ENCODE results near the gene CELSR1.

The CELSR1 gene

GRCh38 chr22:46551996-46552395 lies 14.6 kb upstream of the CELSR1 start:
- DNase-seq (ENCODE audit: low read depth in 1 of 2, low spot score in 1 of 2) = no peak

- no peak for DNase-seq (ENCODE audit: low read depth in 1 of 2, low spot score in 1 of 2)
These were observed 13.9 kb upstream of the CELSR1 start for GRCh38 chr22:46551321-46551720.

DNA sequence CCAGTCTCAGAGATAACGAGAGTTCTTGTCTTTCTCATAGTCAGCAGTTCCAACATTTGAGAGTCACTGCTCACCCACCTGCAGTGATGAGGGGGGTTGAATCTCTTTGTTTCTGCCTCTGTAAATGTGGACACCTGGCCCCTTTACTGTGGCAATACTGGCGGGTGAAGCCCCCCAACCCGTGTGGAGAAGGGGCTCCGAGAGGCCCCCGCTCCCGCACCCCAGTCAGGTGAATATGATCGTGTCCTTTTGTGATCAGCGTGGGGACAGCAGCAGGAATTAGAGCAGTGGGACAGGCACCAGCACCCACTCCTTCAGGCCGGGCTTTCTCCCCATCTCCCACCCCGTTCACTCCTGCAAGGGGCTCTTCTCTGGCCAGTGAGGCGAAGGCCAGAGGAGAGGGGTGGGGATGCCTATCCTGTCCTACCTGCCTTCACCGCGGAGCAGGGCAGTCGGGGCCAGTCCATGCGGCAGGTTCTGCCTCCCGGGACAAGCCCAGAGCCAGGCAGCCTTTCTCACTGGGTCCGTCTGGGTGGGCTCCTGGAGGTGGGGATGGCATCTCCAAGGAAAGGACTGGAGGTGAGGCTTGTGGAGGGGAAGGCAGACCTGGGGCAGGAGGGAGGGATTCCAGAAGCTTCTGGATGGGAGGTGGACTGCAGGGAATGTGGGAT lies 12.7 kb upstream of the CELSR1 start:
- DNase-seq (ENCODE audit: low read depth in 1 of 2, low spot score in 1 of 2) = no peak

GRCh38 chr22:46549563-46549840 lies 12.1 kb upstream of the CELSR1 start:
- no peak for DNase-seq (ENCODE audit: low read depth in 1 of 2, low spot score in 1 of 2)

DNA sequence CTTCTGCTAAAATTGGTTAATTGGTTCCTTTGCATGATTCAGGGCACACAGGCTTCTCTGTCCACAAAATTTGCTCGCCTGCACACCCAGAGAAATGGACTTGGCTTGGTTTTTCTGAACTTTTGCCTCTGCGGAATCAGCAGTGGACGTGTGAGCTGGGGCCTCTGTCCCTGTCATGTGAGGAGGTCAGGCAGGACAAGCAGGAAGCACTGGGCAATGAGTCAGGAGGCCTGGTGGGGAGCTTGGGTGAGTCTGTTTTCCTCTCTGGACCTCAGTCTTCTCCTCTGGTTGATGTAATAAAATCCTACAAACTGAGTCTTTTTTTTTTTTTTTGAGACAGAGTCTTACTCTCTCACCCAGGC lies 10.4 kb upstream of the CELSR1 start:
- no peak for DNase-seq (ENCODE audit: low read depth in 1 of 2, low spot score in 1 of 2)

DNA sequence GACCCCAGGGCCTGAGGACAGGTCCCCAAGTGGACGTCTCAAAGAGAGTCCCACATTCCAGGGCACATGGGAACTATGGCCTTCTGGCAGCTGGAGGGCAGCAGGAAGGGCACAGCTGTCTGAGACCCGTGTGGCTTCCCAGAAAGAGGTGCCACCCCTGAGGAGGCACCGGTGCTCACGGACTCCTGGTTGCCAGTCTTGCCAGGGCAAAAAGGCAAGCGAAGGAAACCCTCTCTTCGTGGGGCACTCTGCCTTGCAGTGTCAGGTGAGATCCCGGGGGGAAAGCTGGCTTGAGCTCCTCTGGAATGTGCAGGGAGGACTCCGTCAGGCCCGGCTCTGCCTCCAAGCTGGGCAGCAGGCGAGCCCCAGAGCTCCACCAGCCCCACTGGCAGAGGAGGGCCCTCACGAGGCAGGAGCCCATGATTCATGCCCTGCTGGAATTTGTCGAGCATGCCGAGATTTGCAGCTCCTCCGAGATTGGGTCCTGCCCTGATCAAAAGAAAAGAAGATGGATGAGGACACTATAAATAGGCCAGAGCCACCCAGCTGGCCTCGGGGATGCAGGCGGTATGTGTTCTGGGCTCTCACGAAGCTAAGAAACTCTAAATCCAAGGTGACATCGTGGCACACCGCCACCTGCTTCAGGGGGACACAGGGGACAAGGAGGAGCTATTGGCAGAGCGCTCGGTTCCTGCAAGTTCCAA lies 9.9 kb upstream of the CELSR1 start:
- no peak for DNase-seq (ENCODE audit: low read depth in 1 of 2, low spot score in 1 of 2)

DNA sequence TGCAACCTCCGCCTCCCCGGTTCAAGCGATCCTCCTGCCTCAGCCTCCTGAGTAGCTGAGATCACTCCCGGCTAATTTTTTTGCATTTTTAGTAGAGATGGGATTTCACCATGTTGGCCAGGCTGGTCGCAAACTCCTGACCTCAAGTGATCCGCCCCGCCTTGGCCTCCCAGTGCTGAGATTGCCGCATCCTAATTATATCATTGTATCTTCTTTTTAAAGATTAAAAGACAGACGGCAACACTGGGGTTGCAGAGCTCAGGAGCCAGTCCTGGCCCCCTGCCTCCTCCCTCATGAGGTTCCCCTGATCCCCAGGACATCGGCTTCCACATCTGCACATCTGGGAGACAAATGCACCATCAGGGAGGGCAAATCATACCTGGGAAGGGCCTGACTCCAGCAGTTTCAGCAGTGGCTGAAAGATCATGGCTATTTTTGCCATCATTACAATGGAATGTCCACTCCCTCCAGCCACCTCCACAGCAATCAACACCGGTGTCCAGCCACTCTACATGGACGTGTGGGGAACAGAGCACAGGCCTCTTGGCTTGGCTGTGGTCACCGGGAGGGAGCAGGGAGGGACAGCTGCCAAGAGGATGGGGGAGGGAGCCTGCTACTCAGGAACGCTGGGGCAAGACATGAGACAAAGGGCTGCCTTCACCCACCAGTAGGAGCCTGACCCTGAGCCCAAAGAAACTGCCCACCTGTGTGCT lies 9.2 kb upstream of the CELSR1 start:
- no peak for DNase-seq (ENCODE audit: low read depth in 1 of 2, low spot score in 1 of 2)

DNA sequence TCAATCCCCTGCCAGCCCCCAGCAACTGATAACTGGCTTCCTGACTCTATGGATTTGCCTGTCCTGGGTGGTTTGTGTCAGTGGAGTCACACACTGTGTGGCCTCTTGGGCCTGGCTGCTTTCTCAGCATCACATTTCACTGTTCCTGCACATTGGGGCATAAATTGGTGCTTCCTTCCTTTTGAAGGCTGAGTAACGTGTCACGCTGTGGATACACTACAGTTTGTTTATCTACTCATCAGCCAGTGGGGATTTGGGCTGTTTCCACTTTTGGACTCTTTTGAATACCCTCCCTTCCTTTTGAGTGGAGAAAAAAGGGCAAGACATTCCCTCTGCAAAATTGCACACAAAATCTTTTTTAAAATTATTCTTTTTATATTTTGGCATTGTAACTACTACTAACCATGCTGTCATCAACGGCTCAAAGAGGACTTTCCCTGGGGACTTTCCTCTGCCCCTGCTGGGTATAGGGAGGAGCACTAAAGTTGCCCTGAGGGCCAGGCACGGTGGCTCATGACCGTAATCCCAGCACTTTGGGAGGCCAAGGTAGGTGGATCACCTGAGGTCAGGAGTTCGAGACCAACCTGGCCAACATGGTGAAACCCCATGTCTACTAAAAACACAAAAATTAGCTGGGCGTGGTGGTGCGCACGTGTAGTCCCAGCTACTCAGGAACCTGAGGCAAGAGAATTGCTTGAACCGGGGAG lies 7.8 kb upstream of the CELSR1 start:
- no peak for DNase-seq (ENCODE audit: low read depth in 1 of 2, low spot score in 1 of 2)

- peak; percentile 47 to 62 for DNase-seq (ENCODE audit: low read depth in 1 of 2, low spot score in 1 of 2)
These were observed 4.9 kb upstream of the CELSR1 start for GRCh38 chr22:46542011-46542985.

DNA sequence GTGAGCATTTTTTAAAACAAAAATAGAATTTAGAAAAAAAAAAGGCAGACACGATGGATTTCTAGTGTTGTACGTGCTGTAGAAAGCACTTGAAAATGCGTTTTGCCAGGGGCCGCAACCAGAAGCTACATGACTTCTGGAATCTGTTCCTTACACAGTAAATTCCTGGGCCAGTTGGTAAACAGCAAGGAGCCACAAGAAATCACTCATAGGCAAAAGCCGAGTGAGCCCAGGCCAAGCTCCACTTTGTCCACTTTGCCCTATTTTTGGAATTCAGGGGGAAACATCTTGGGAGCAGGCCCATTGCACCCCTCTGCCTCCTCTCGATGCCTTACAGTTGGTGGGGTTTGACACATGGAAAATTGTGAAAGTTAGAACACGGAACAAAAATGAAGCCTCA lies 4.1 kb upstream of the CELSR1 start:
- DNase-seq (ENCODE audit: low read depth in 1 of 2, low spot score in 1 of 2) = no peak

DNA sequence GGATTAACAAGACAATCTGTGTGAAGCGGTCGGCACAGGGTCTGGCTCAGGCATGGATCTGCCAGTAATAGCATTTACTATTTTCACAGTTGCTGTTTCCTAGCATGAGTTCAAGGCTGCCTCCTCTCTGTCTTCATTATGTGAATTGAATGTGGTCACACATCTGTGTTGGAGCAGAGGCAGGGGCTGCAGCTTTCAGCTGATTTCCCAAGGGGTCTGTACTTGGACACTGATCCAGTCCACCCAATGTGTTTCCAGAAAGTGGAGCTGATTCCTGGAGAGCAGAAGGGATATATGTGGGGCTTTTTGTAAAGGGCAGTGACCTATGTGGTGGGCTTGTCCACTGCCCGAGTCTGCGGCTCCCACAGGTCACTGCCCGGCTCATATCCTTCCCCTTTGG lies 3.5 kb upstream of the CELSR1 start:
- no peak for DNase-seq (ENCODE audit: low read depth in 1 of 2, low spot score in 1 of 2)

- DNase-seq (ENCODE audit: low read depth in 1 of 2, low spot score in 1 of 2) = no peak
These were observed 1.7 kb upstream of the CELSR1 start for GRCh38 chr22:46539169-46539568.

GRCh38 chr22:46538814-46539160 lies 1.4 kb upstream of the CELSR1 start:
- DNase-seq (ENCODE audit: low read depth in 1 of 2, low spot score in 1 of 2) = no peak

GRCh38 chr22:46537946-46538813 lies 760 bp upstream of the CELSR1 start:
- DNase-seq (ENCODE audit: low read depth in 1 of 2, low spot score in 1 of 2) = no peak

DNA sequence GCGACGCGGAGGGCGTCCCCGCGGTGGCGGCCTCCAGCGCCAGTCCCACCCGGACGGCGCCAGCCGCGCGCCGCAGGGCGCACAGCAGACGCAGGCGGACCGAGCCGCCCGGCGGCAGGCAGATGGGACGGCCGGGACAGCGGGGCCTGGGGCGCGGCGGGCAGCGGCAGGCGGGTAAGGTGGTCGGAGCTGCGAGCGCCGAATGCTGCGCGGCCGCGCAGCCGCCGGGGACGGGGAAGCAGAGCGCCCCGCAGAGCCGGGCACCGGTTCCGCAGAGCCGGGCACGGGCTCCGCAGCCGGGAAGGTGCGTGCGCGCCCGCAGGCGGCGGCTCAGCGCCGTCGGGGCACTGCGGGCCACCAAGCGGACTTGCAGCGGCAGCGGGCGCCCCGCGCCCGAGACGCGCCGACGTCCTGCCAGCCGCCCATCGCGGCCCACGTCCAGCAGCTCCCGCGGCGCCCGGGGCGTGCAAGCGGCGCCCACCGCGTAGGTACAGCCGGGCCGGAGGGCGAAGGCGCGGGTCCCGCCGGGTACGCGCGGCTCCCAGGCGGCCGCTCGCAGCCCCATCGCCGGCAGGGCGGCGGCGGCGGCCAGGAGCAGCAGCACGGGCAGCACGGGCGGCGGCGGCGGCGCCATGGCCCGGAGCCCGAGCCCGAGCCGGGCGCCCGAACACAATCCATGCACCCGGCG lies 739 bp downstream of the CELSR1 start:
- no peak for DNase-seq (ENCODE audit: low read depth in 1 of 2, low spot score in 1 of 2)

DNA sequence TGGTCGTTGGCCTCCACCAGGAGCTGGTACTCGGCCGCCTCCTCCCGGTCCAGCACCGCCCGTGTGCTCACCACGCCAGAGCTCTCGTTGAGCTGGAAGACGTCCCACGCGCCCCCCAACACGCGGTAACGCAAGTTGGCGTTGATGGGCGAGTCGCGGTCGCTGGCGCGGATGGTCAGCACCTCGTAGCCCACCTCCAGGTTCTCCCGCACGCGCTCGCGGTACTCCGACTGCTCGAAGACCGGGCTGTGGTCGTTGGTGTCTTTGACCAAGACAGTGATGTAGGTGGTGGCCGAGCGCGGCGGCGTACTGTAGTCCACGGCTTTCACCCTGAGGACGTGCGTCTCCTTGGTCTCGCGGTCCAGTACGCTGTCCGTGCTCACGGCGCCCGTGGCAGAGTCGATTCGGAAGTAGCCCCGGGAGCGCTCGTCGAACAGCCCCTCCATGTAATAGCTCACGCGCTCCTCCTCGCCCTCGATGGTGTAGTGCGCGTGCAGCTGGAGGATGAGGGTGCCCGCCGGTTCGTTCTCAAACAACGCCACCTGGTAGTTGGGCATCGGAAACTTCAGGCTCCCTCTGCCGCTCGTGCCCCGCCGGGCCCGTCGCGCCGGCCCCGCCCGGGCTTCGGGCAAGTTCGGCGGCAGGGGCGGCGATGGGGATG lies 1.4 kb downstream of the CELSR1 start:
- DNase-seq (ENCODE audit: low read depth in 1 of 2, low spot score in 1 of 2) = no peak

DNA sequence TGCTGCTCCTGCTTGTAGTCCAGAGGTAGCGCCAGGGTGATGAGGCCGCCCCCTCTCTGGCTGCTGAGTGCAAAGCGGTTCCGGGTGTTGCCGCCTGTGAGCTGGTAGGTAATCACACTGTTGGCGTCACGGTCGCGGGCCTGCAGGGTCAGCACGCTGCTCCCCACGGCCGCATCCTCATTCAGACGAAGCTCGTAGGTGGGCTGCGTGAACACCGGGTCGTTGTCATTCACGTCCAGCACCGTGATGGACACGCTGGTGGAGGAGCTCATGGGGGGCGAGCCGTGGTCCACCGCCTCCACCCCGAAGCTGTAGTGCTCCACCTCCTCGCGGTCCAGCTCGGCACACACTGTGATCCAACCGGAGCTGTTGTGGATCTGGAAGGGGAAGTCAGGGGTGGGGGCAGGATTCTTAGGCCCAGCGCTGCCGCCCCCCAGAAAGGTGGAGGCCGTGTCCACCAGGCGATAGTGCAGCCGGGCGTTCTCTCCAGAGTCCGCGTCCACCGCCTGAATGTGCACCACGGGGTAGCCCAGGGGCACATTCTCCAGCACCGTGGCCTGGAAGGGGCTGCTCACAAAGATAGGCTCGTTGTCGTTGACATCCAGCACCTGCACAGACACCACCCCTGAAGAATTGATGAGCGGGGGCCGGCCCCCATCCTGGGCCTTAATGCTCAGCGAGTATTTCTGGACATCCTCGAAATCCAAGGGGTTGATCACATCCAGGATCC lies 2.4 kb downstream of the CELSR1 start:
- DNase-seq (ENCODE audit: low read depth in 1 of 2, low spot score in 1 of 2) = no peak

GRCh38 chr22:46534177-46534776 lies 3.1 kb downstream of the CELSR1 start:
- DNase-seq (ENCODE audit: low read depth in 1 of 2, low spot score in 1 of 2) = no peak
